ENCODE data around the gene PDE10A.

PDE10A gene

DNA sequence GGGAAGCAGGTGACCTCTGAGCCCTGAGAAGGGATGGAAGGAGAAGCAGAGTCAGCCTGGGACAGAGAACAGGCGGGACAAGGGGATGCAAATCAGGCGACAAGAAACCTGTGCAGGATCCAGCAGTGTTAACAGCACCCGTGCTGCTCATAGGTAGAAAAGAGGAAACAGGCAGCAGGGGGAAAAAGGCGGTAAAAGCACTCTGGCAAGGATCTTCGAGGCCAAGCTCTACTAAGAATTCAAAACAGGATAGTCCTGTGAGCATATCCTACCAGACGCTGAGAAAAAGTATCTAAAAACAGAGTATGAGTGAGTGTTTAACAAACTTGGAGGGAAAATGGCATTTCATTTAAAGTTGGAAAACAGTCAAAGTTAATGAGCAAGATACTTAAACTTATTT, 370.4 kb downstream of the PDE10A start:
- in situ Hi-C loops (cut with HindIII; ENCODE audit: low pct_ligation_motif_present, low pct_unique_long_range_greater_than_20kb, low sequenced_read_pairs): no loop called here

More for the DNA sequence above, 370.4 kb downstream of the PDE10A start:
- no peak for DNase-seq
